HepG2 (cell line): ENCODE data around the gene GPBAR1. TPM values are rescaled to one million over a fixed set of nuclear protein-coding genes. Genes with fewer than 3 reads are reported as not detected.

Source experiments
- BCL6 ChIP-seq: IDR thresholded peaks from 2 replicates; pipeline ENCODE4 v1.6.1; 2016; ENCODE audit warnings: missing genetic modification reagents, missing compliant biosample characterization
- ELF4 ChIP-seq: sonication (generic); formaldehyde crosslinking; IDR thresholded peaks from 2 replicates; pipeline ENCODE4 v1.5.0; 2020; ENCODE audit warnings: missing genetic modification reagents, mild to moderate bottlenecking, moderate library complexity, borderline replicate concordance
- HIVEP1 ChIP-seq: sonication (generic); formaldehyde crosslinking; IDR thresholded peaks from 2 replicates; pipeline ENCODE4 v1.4.0; 2020; ENCODE audit warnings: mild to moderate bottlenecking, missing genetic modification reagents
- HNF4G ChIP-seq, 2 experiments: sonication (generic) in 1 of 2; formaldehyde crosslinking in 1 of 2; IDR thresholded peaks; 2 replicates each; pipeline versions ENCODE4 v1.4.0 to v1.6.1; 2011 to 2020; ENCODE audit warnings: borderline replicate concordance in 2 of 2, low read depth in 2 of 2, mild to moderate bottlenecking in 2 of 2, low read length in 1 of 2, missing genetic modification reagents in 1 of 2, moderate library complexity in 1 of 2
- MTA3 ChIP-seq: sonication (generic); formaldehyde crosslinking; IDR thresholded peaks from 2 replicates; pipeline ENCODE4 v1.4.0; 2020; ENCODE audit warnings: missing genetic modification reagents
- NKX3-1 ChIP-seq: sonication (generic); formaldehyde crosslinking; IDR thresholded peaks from 2 replicates; pipeline ENCODE4 v1.5.0; 2020; ENCODE audit warnings: missing genetic modification reagents
- NR2F2 ChIP-seq: IDR thresholded peaks from 2 replicates; pipeline ENCODE4 v1.6.1; 2012; ENCODE audit warnings: low read depth, inconsistent platforms, borderline replicate concordance
- PAX8 ChIP-seq: sonication (generic); formaldehyde crosslinking; IDR thresholded peaks from 2 replicates; pipeline ENCODE4 v1.8.0; 2022; ENCODE audit warnings: mild to moderate bottlenecking, missing genetic modification reagents, borderline replicate concordance
- RBM22 ChIP-seq: fragments of 200-400 bp; formaldehyde crosslinking; optimal IDR thresholded peaks from 2 replicates; pipeline ENCODE3; 2017; ENCODE audit warnings: mild to moderate bottlenecking, low read length, moderate library complexity
- TBX2 ChIP-seq: sonication (generic); formaldehyde crosslinking; IDR thresholded peaks from 2 replicates; pipeline ENCODE4 v1.5.0; 2020; ENCODE audit warnings: missing genetic modification reagents, mild to moderate bottlenecking, borderline replicate concordance
- THAP11 ChIP-seq: IDR thresholded peaks from 2 replicates; pipeline ENCODE4 v1.6.1; 2016; ENCODE audit warnings: missing biosample characterization, missing genetic modification reagents
- TMF1 ChIP-seq: sonication (generic); formaldehyde crosslinking; IDR thresholded peaks from 2 replicates; pipeline ENCODE4 v1.8.1; 2022; ENCODE audit warnings: low read depth, missing genetic modification reagents
- TOPORS ChIP-seq: sonication (generic); formaldehyde crosslinking; IDR thresholded peaks from 2 replicates; pipeline ENCODE4 v1.8.0; 2023; ENCODE audit warnings: mild to moderate bottlenecking, missing genetic modification reagents
- XRCC5 ChIP-seq: fragments of 200-400 bp; formaldehyde crosslinking; optimal IDR thresholded peaks from 2 replicates; pipeline ENCODE3; 2017; ENCODE audit warnings: mild to moderate bottlenecking, low read length
- ZFP36 ChIP-seq: fragments of 150-350 bp; IDR thresholded peaks from 2 replicates; pipeline ENCODE4 v1.6.1; 2018; ENCODE audit warnings: borderline replicate concordance, low read length, low read depth; ENCODE audit not compliant: partially characterized antibody
- ZNF335 ChIP-seq: sonication (generic); formaldehyde crosslinking; IDR thresholded peaks from 2 replicates; pipeline ENCODE4 v1.4.0; 2020; ENCODE audit warnings: missing genetic modification reagents
- ZNF367 ChIP-seq: sonication (generic); formaldehyde crosslinking; IDR thresholded peaks from 2 replicates; pipeline ENCODE4 v1.4.0; 2020; ENCODE audit warnings: missing genetic modification reagents, borderline replicate concordance
- ZNF501 ChIP-seq: sonication (generic); formaldehyde crosslinking; IDR thresholded peaks from 2 replicates; pipeline ENCODE4 v1.5.1; 2020; ENCODE audit warnings: mild to moderate bottlenecking, moderate library complexity, missing genetic modification reagents
- ZSCAN9 ChIP-seq: IDR thresholded peaks from 2 replicates; pipeline ENCODE4 v1.6.1; 2016; ENCODE audit warnings: borderline replicate concordance
- polyA plus RNA-seq, 8 experiments: library from polyadenylated mRNA; depleted of rRNA in 3 of 8; stranded (reverse) in 7 of 8; unstranded in 1 of 8; fragments of >200 nt; fragmentation: Illumina TruSeq in 4 of 8; extraction: Trizol in 4 of 8; gene quantifications; 2 replicates each; pipeline versions ENCODE4 v1.2.1 to v1.2.3, GENCODE V29; 2011 to 2016; ENCODE audit warnings: low read depth in 4 of 8, missing spikeins in 1 of 8, mixed read lengths in 1 of 8; ENCODE audit not compliant: insufficient read depth in 1 of 8
- total RNA-seq, 5 experiments: library from RNA; depleted of rRNA; stranded (reverse); fragments of >200 nt; fragmentation: Illumina TruSeq; extraction: Trizol; gene quantifications; 2 replicates each; pipeline ENCODE4 v1.2.3, GENCODE V29; 2016; ENCODE audit warnings: low read depth in 1 of 5
- TF ChIP-seq, protein P1 (sequence below): sonication (generic); formaldehyde crosslinking; IDR thresholded peaks from 2 replicates; pipeline ENCODE4 v1.4.0; 2020; ENCODE audit warnings: missing genetic modification reagents
- TF ChIP-seq, protein P2 (sequence below): IDR thresholded peaks from 2 replicates; pipeline ENCODE4 v1.6.1; 2018; ENCODE audit warnings: missing genetic modification reagents
- TF ChIP-seq, protein P3 (sequence below): sonication (generic); formaldehyde crosslinking; IDR thresholded peaks from 2 replicates; pipeline ENCODE4 v1.4.0; 2020; ENCODE audit warnings: missing genetic modification reagents

The GPBAR1 gene
- total and polyA plus RNA-seq, 2 of the 13 experiments (the other 11 are each of a cell fraction or from before 2014, with no cell fraction given), result 0.05 to 0.09 TPM

DNA sequence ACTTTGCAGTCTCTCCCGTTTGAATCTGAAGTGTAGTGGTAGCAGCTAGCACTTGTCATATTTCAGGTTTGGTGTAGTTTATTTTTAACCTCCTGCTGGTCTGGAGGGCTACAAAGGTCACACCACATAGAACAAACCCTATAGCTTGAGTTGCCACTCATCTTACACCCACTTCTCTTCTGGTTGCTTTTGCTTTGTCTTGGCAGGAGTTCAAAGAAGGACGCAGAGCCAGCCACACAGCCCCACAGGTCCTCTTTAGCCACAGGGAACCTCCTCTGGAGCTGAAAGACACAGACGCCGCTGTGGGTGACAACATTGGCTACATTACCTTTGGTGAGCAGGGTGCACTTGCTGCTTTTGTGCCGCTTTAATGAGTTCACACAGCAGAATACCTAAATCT is 15.6 kb upstream of the GPBAR1 start (continued):
- TF ChIP-seq, protein P1, sequence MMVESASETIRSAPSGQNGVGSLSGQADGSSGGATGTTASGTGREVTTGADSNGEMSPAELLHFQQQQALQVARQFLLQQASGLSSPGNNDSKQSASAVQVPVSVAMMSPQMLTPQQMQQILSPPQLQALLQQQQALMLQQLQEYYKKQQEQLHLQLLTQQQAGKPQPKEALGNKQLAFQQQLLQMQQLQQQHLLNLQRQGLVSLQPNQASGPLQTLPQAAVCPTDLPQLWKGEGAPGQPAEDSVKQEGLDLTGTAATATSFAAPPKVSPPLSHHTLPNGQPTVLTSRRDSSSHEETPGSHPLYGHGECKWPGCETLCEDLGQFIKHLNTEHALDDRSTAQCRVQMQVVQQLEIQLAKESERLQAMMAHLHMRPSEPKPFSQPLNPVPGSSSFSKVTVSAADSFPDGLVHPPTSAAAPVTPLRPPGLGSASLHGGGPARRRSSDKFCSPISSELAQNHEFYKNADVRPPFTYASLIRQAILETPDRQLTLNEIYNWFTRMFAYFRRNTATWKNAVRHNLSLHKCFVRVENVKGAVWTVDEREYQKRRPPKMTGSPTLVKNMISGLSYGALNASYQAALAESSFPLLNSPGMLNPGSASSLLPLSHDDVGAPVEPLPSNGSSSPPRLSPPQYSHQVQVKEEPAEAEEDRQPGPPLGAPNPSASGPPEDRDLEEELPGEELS (CRISPR knock-in tag), result 0 out of 2 replicates have a peak, but pooled peaks have one; percentile 16
- TF ChIP-seq, protein P2, sequence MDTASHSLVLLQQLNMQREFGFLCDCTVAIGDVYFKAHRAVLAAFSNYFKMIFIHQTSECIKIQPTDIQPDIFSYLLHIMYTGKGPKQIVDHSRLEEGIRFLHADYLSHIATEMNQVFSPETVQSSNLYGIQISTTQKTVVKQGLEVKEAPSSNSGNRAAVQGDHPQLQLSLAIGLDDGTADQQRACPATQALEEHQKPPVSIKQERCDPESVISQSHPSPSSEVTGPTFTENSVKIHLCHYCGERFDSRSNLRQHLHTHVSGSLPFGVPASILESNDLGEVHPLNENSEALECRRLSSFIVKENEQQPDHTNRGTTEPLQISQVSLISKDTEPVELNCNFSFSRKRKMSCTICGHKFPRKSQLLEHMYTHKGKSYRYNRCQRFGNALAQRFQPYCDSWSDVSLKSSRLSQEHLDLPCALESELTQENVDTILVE, result no peak
- no peak for TF ChIP-seq RBM22
- TF ChIP-seq ZFP36, result no peak
- TF ChIP-seq, protein P3, sequence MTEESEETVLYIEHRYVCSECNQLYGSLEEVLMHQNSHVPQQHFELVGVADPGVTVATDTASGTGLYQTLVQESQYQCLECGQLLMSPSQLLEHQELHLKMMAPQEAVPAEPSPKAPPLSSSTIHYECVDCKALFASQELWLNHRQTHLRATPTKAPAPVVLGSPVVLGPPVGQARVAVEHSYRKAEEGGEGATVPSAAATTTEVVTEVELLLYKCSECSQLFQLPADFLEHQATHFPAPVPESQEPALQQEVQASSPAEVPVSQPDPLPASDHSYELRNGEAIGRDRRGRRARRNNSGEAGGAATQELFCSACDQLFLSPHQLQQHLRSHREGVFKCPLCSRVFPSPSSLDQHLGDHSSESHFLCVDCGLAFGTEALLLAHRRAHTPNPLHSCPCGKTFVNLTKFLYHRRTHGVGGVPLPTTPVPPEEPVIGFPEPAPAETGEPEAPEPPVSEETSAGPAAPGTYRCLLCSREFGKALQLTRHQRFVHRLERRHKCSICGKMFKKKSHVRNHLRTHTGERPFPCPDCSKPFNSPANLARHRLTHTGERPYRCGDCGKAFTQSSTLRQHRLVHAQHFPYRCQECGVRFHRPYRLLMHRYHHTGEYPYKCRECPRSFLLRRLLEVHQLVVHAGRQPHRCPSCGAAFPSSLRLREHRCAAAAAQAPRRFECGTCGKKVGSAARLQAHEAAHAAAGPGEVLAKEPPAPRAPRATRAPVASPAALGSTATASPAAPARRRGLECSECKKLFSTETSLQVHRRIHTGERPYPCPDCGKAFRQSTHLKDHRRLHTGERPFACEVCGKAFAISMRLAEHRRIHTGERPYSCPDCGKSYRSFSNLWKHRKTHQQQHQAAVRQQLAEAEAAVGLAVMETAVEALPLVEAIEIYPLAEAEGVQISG (CRISPR knock-in tag), result no peak
- TF ChIP-seq THAP11 (CRISPR knock-in tag), result peak; percentile 26; the same call in 1 of the 2 replicates
- peak; percentile 31; the same call in 1 of the 2 replicates for TF ChIP-seq NR2F2
- 0 out of 2 replicates have a peak, but pooled peaks have one; percentile 29 for TF ChIP-seq BCL6 (CRISPR knock-in tag)
- TF ChIP-seq XRCC5, result peak; percentile 57
- 0 out of 2 replicates have a peak, but pooled peaks have one; percentile 37 for TF ChIP-seq TBX2 (CRISPR knock-in tag)
- TF ChIP-seq HNF4G (IDR thresholded peaks at IDR 0.05; ENCODE audit: borderline replicate concordance, low read depth, low read length), result peak; percentile 63; the same call in 1 of the 2 replicates
- TF ChIP-seq HNF4G (CRISPR knock-in tag; IDR thresholded peaks at IDR 0.05; ENCODE audit: borderline replicate concordance, low read depth), result no peak
- no peak for TF ChIP-seq ZNF335
- TF ChIP-seq TMF1, result no peak
- no peak for TF ChIP-seq ZSCAN9 (CRISPR knock-in tag)
- no peak for TF ChIP-seq MTA3 (CRISPR knock-in tag)
- TF ChIP-seq TOPORS (CRISPR knock-in tag), result no peak
- TF ChIP-seq NKX3-1 (CRISPR knock-in tag), result no peak
- 0 out of 2 replicates have a peak, but pooled peaks have one; percentile 39 for TF ChIP-seq HIVEP1
- no peak for TF ChIP-seq PAX8 (CRISPR knock-in tag)
- no peak for TF ChIP-seq ZNF501 (CRISPR knock-in tag)
- no peak for TF ChIP-seq ELF4 (CRISPR knock-in tag)
- 0 out of 2 replicates have a peak, but pooled peaks have one; percentile 27 for TF ChIP-seq ZNF367
